Effector memory CD8-positive, alpha-beta T cell (primary cell): ENCODE data around the gene PRDM1.

Experiments used
- ATAC-seq: fragments of 150-1000 bp; cut with Tn5 transposase; replicated peaks from 2 replicates; pipeline ENCODE4 v1.10.0; 2021; ENCODE audit warnings: mild to moderate bottlenecking, moderate library complexity
- DNase-seq, 3 experiments: peaks; one replicate each; pipeline ENCODE4 v3.0.0; 2021
- H3K27ac Mint-ChIP-seq, 2 donors: one replicate each; pipeline ENCODE4 v1.8.0; 2022; ENCODE audit warnings: mild to moderate bottlenecking in 2 of 2, mixed read lengths in 2 of 2, moderate library complexity in 2 of 2
- H3K27me3 Mint-ChIP-seq, 2 donors: one replicate each; pipeline ENCODE4 v1.8.0; 2022; ENCODE audit warnings: mixed read lengths in 2 of 2
- H3K36me3 Mint-ChIP-seq: one replicate; pipeline ENCODE4 v1.8.0; 2022; ENCODE audit warnings: mild to moderate bottlenecking, moderate library complexity, mixed read lengths; ENCODE audit not compliant: insufficient read depth
- H3K4me1 Mint-ChIP-seq, 2 donors: one replicate each; pipeline ENCODE4 v1.8.0; 2022; ENCODE audit warnings: low read depth in 2 of 2, mixed read lengths in 2 of 2
- H3K4me3 Mint-ChIP-seq, 2 donors: one replicate each; pipeline ENCODE4 v1.8.0; 2022; ENCODE audit warnings: mild to moderate bottlenecking in 2 of 2, mixed read lengths in 2 of 2, moderate library complexity in 2 of 2
- H3K9me3 Mint-ChIP-seq, 2 donors: one replicate each; pipeline ENCODE4 v1.8.0; 2022; ENCODE audit warnings: mixed read lengths in 2 of 2

Gene PRDM1

GRCh38 chr6:106132153-106132698 is 46.1 kb downstream of the PRDM1 start:
- H3K4me3 Mint-ChIP-seq, result no peak overlapping the region
- H3K27me3 Mint-ChIP-seq, result no peaks in the 10 kb centered on the region
- no peak for DNase-seq
- H3K9me3 Mint-ChIP-seq, result no peaks in the 10 kb centered on the region
- H3K4me1 Mint-ChIP-seq, result peaks cover 5 to 16% of the 10 kb centered on the region in 2 donors
- ATAC-seq, result no peak
- no peaks in the 10 kb centered on the region for H3K36me3 Mint-ChIP-seq
- no peak overlapping the region for H3K27ac Mint-ChIP-seq

GRCh38 chr6:106133040-106133439 is 46.9 kb downstream of the PRDM1 start:
- H3K9me3 Mint-ChIP-seq, result no peaks in the 10 kb centered on the region
- H3K27me3 Mint-ChIP-seq, result no peaks in the 10 kb centered on the region
- H3K27ac Mint-ChIP-seq, result no peak overlapping the region
- ATAC-seq (no peak), DNase-seq (no peak)
- H3K4me3 Mint-ChIP-seq, result no peak overlapping the region
- H3K36me3 Mint-ChIP-seq, result no peaks in the 10 kb centered on the region
- H3K4me1 Mint-ChIP-seq, result peaks cover 5 to 16% of the 10 kb centered on the region in 2 donors

DNA sequence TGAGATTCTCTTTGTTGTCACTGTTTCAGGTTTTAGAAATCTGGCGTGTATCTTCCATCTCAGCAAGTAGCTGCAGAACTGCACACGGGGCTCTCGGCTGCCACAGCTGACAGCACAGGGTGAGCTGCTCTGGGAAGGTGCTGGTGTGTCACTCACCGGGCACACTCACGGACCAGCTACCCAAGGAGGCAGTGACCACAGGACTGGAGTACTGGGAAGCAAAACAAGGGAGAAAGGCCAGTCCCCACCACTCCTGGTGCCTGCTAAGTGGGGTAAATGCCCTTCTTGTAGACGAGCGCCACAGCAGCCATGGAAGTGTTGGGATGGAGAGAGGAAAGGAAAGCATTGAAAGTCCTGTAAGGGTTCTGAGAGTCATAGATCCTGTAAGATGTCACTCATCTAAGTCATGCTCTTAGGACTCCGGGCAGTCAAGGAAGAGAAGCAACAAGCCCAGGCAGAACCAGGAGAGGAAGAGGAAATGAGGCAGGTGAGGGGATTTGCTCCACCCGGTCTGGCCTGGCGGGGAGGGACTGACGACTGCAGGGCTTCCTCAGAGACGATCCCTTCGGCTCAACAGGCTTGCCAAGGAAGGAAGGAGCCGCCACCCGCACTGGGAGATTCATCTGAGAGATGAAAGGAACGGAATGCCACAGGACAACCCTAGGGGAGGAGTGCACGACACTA is 48.1 kb downstream of the PRDM1 start:
- DNase-seq (no peak), ATAC-seq (no peak)
- no peak overlapping the region for H3K27ac Mint-ChIP-seq
- H3K4me3 Mint-ChIP-seq, result no peak overlapping the region
- no peaks in the 10 kb centered on the region for H3K27me3 Mint-ChIP-seq
- peaks cover 1 to 12% of the 10 kb centered on the region in 2 donors for H3K4me1 Mint-ChIP-seq
- H3K9me3 Mint-ChIP-seq, result no peaks in the 10 kb centered on the region
- no peaks in the 10 kb centered on the region for H3K36me3 Mint-ChIP-seq

DNA sequence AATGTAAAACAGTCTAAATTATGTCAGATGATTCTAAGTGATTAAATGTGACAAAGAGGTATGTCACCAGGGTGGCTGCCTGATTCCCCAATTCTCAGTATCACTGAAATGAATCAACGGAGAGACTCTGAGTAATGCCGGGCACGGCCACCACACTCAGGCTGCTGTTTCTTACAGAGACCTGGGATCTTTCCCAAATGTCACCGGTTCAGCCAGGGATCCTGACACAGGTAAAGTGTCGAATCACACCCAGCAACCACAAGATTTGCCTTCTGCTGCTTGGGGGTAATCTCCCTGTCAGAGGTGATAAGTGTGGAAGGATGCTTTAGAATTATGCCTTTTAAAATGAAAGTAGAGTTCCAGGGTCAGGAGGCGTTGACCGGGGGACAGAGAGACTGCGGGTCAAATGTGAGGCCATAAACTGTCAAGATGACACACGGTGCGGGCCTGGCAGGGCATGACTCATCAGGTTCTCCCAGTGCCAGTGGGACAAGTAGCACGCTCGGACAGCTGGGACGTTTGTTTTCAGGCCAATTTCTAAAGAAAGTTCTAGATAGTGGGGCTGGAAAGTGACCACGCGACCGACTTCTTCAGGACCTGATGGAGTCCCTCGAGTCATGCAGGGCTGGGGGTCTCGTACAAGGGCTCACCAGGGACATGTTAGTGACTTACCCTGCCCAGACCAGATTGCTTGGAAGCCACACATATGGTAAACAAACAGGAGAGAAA is 48.9 kb downstream of the PRDM1 start:
- ATAC-seq (no peak), DNase-seq (no peak)
- no peaks in the 10 kb centered on the region for H3K27me3 Mint-ChIP-seq
- peaks cover 1 to 9% of the 10 kb centered on the region in 2 donors for H3K4me1 Mint-ChIP-seq
- H3K4me3 Mint-ChIP-seq, result no peak overlapping the region
- H3K36me3 Mint-ChIP-seq, result no peaks in the 10 kb centered on the region
- H3K27ac Mint-ChIP-seq, result no peak overlapping the region
- H3K9me3 Mint-ChIP-seq, result no peaks in the 10 kb centered on the region

DNA sequence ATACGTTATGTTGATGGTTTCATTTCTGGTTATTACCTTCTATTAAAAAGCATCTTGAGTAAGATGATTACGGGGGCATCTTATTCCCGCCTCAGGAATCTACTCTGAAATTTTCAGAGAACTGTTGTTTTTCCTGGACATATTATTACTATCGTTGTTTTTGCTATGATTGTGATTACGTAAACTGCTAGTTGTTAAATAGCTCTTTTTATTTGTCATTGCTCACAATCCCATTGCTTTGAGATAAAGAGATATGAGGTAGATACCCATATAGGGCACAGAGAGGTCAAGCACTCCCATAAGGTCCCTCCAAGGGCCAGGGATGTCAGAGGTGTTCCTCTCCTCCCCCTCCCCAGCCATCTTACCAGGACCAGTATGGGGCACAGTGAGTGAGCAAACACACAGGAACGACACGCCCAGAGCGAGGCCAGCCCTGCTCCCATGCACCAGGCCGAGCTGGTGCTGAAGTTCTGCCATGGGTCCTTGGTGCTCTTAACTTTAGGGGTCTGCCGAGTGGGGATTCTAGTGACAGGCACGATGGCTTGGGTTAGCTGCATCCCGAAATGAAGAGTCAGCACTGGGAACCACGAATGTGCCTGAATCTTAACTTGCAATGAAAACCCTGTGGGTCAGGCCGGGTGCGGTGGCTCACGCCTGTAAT is 49.9 kb downstream of the PRDM1 start:
- Mint-ChIP-seq H3K4me3 (no peak overlapping the region), H3K9me3 (no peaks in the 10 kb centered on the region), H3K36me3 (no peaks in the 10 kb centered on the region), H3K4me1 (peaks cover 1 to 11% of the 10 kb centered on the region in 2 donors), H3K27me3 (no peaks in the 10 kb centered on the region), H3K27ac (no peak overlapping the region)
- no peak for ATAC-seq
- no peak for DNase-seq

- Mint-ChIP-seq H3K4me3 (no peak overlapping the region), H3K27me3 (no peaks in the 10 kb centered on the region), H3K27ac (no peak overlapping the region), H3K9me3 (no peaks in the 10 kb centered on the region), H3K36me3 (no peaks in the 10 kb centered on the region), H3K4me1 (peaks cover 9 to 19% of the 10 kb centered on the region in 2 donors)
- ATAC-seq, result no peak
- no peak for DNase-seq
Observed at GRCh38 chr6:106136845-106137244, 50.7 kb downstream of the PRDM1 start.

- Mint-ChIP-seq H3K27me3 (no peaks in the 10 kb centered on the region), H3K4me1 (peaks cover 22 to 32% of the 10 kb centered on the region in 2 donors), H3K36me3 (no peaks in the 10 kb centered on the region), H3K27ac (no peak overlapping the region), H3K4me3 (no peak overlapping the region), H3K9me3 (no peaks in the 10 kb centered on the region)
- DNase-seq (no peak), ATAC-seq (no peak)
Observed at GRCh38 chr6:106138151-106138550, 52.0 kb downstream of the PRDM1 start.

GRCh38 chr6:106141441-106142237 is 55.5 kb downstream of the PRDM1 start:
- DNase-seq (peak in 2 of 3 experiments; percentile 21 to 24), ATAC-seq (peak; percentile 84)
- H3K27ac Mint-ChIP-seq, result peak overlapping the region; percentile 90 to 97
- H3K36me3 Mint-ChIP-seq, result no peaks in the 10 kb centered on the region
- H3K9me3 Mint-ChIP-seq, result no peaks in the 10 kb centered on the region
- H3K27me3 Mint-ChIP-seq, result no peaks in the 10 kb centered on the region
- peaks cover 35 to 45% of the 10 kb centered on the region in 2 donors for H3K4me1 Mint-ChIP-seq
- H3K4me3 Mint-ChIP-seq, result peak overlapping the region; percentile 63 to 64

- Mint-ChIP-seq H3K36me3 (no peaks in the 10 kb centered on the region), H3K4me1 (peaks cover 35 to 45% of the 10 kb centered on the region in 2 donors), H3K27ac (peak overlapping the region; percentile 90 to 97), H3K4me3 (peak overlapping the region; percentile 63 to 64), H3K27me3 (no peaks in the 10 kb centered on the region), H3K9me3 (no peaks in the 10 kb centered on the region)
- DNase-seq, result no peak
- ATAC-seq, result no peak
Observed at GRCh38 chr6:106142876-106143431, 56.8 kb downstream of the PRDM1 start.

DNA sequence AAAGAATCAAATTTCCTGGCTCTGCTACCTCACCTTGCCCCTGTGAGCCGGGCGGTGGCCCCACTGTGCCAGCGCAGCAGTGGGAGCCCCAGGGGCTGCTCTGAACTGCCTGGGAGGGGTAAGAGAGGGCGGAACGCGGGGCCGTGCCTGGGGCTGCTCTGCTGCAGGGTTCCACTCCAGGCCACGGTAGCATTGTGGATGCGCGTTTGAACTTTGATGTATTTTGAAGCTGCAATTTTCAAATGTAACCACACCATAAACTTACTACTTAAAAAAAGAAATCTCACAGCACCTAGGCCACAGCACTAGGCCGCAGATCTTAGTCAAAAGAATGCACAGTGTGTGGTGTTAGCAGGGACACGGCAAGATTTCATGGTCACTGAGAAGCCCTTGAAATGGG is 57.5 kb downstream of the PRDM1 start:
- no peaks in the 10 kb centered on the region for H3K36me3 Mint-ChIP-seq
- peak overlapping the region; percentile 52 to 90 for H3K27ac Mint-ChIP-seq
- DNase-seq (no peak), ATAC-seq (no peak)
- H3K9me3 Mint-ChIP-seq, result no peaks in the 10 kb centered on the region
- H3K27me3 Mint-ChIP-seq, result no peaks in the 10 kb centered on the region
- H3K4me3 Mint-ChIP-seq, result peak overlapping the region; percentile 58 to 64
- H3K4me1 Mint-ChIP-seq, result peaks cover 35 to 45% of the 10 kb centered on the region in 2 donors

DNA sequence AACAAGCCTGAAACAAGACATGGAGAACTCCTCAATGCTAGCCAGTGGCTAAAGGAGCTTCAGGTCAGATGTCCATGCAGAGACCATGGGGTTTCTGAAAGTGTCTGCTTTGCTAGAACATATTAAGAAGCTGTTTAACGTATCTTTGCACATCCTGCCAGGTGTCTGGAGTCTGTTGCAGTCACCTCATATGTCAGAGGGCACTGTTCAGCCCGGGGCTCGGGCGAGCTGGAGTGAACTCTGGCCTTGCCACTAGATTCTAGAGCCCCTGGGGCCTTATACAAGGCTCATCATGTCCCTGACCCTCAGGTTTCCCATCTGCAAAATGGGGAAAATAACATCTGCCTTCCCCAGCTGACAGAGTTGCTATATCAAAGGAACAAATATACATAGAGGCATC is 59.0 kb downstream of the PRDM1 start:
- no peak for ATAC-seq
- Mint-ChIP-seq H3K4me3 (peak overlapping the region; percentile 14 to 23), H3K27me3 (no peaks in the 10 kb centered on the region), H3K36me3 (no peaks in the 10 kb centered on the region), H3K9me3 (no peaks in the 10 kb centered on the region), H3K27ac (no peak overlapping the region), H3K4me1 (peaks cover 45 to 57% of the 10 kb centered on the region in 2 donors)
- no peak for DNase-seq

DNA sequence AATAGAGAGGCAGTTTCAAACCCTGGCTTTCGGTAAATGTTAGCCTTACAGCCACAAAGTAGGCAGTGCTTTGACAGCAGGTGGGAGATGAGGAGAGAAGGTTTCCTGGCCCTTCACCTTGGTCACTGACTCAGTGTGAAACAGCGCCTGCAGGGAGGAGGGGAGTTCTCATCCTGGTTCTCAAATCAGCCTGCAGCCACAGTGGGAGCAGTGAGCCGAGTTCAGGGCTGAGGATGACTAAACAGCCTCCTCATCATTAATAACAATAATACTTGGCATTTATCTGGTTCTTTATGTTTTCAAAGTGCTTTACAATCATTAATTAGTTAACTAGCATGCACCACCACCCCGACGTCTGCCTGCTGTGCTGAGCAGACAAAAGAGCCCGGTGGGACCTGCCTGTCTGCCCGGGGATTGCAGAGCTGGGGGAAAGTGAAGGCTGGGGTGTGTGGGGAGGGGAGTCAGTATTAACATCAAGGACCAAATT is 59.6 kb downstream of the PRDM1 start:
- Mint-ChIP-seq H3K4me1 (peaks cover 45 to 51% of the 10 kb centered on the region in 2 donors), H3K27me3 (no peaks in the 10 kb centered on the region), H3K4me3 (peak overlapping the region; percentile 14 to 23), H3K27ac (no peak overlapping the region), H3K36me3 (no peaks in the 10 kb centered on the region), H3K9me3 (no peaks in the 10 kb centered on the region)
- ATAC-seq (no peak), DNase-seq (no peak)
